GM19467 (cell line): ENCODE data around the gene FUCA2.
A peak's percentile ranks its signal among the peaks of the same experiment; 100 is the strongest.
"Not testable (repeated sequence)": the region's sequence is repeated elsewhere in the genome, so short reads cannot be mapped to it uniquely, and the experiment has no call there.

Source experiments
- ATAC-seq: cut with Tn5 transposase; IDR thresholded peaks from one replicate; pipeline ENCODE4 v1.9.1; 2021; ENCODE audit warnings: mild to moderate bottlenecking, moderate library complexity; ENCODE audit not compliant: unreplicated experiment

The FUCA2 gene

GRCh38 chr6:143536866-143537691 is 25.6 kb upstream of the FUCA2 start:
- ATAC-seq = peak; percentile 58

GRCh38 chr6:143536461-143536865 is 24.9 kb upstream of the FUCA2 start:
- ATAC-seq = peak; percentile 72

- no peak for ATAC-seq
Measured at GRCh38 chr6:143535189-143535614, 23.7 kb upstream of the FUCA2 start.

- ATAC-seq = no peak
Measured at GRCh38 chr6:143531720-143532499, 20.4 kb upstream of the FUCA2 start.

GRCh38 chr6:143529095-143529494 is 17.6 kb upstream of the FUCA2 start:
- no peak for ATAC-seq

GRCh38 chr6:143528164-143528811 is 16.8 kb upstream of the FUCA2 start:
- ATAC-seq = peak; percentile 59

GRCh38 chr6:143527677-143528076 is 16.2 kb upstream of the FUCA2 start:
- ATAC-seq = no peak

GRCh38 chr6:143525356-143525755 is 13.8 kb upstream of the FUCA2 start:
- ATAC-seq = no peak

GRCh38 chr6:143522039-143522600 is 10.6 kb upstream of the FUCA2 start:
- no peak for ATAC-seq

- ATAC-seq = no peak
Measured at GRCh38 chr6:143517447-143517773, 5.9 kb upstream of the FUCA2 start.

GRCh38 chr6:143516690-143517446 is 5.3 kb upstream of the FUCA2 start:
- no peak for ATAC-seq

GRCh38 chr6:143515766-143516355 is 4.3 kb upstream of the FUCA2 start:
- ATAC-seq = no peak

- ATAC-seq = no peak
Measured at GRCh38 chr6:143515061-143515760, 3.7 kb upstream of the FUCA2 start.

- no peak for ATAC-seq
Measured at GRCh38 chr6:143513410-143513809, 1.9 kb upstream of the FUCA2 start.

- not testable (repeated sequence) for ATAC-seq
Measured at GRCh38 chr6:143510326-143510725, 1.2 kb downstream of the FUCA2 start.

GRCh38 chr6:143507358-143508145 is 4.0 kb downstream of the FUCA2 start:
- ATAC-seq = peak; percentile 40

- no peak for ATAC-seq
Measured at GRCh38 chr6:143506620-143507019, 4.9 kb downstream of the FUCA2 start.

GRCh38 chr6:143506199-143506598 is 5.3 kb downstream of the FUCA2 start:
- ATAC-seq = no peak

- ATAC-seq = no peak
Measured at GRCh38 chr6:143505537-143505936, 6.0 kb downstream of the FUCA2 start.
